Heart left ventricle (tissue), 13 donors: ENCODE results near the gene NKAIN4.

Source experiments
- CTCF ChIP-seq, 12 donors: fragments of 200-600 bp; sonication (generic) in 4 of 12; IDR thresholded peaks; one replicate each; pipeline versions ENCODE4 v1.5.0 to v1.8.0; 2018 to 2022; ENCODE audit warnings: antibody characterized with exemption in 12 of 12, mild to moderate bottlenecking in 5 of 12
- POLR2A ChIP-seq, 2 donors: fragments of 450-650 bp; IDR thresholded peaks; one replicate each; pipeline ENCODE4 v1.6.1; 2017; ENCODE audit warnings: antibody characterized with exemption in 2 of 2, mild to moderate bottlenecking in 2 of 2, moderate library complexity in 2 of 2
- donor health status: ischemic (EF 13 %, LVEDD 7.1; RV severe dilation, severe dysfunction).
- donor health status: DM: no; HTN: yes; CAD: no.
- donor health status: DM: no; HTN: no; CAD: no.
- donor health status: ischemic (EF 25% LVEDD 6.9; RV normal size, moderate dysfunction).
- donor health status: ischemic (EF 25% LVEDD 5.7; RV mildly dilated, moderate dysfunction).
- donor health status: ischemic (EF 35%, LVEDD 5.7; RV mildly dilated, moderate dysfunction).
- donor health status: nonischemic (EF 11% LVEDD 7.7; RV severe dilation, severe dysfunction).
- donor health status: DM: yes; HTN: yes; CAD: no.
- donor health status: PGD.
- donor health status: ischemic (EF 29% LVEDD 5.4; RV normal size, mild dysfunction).
- donor health status: nonischemic (EF 23%, LVEDD 6.1; RV moderate dilation, normal function).

GRCh38 chr20:63206878-63207277, 47.4 kb downstream of the NKAIN4 start:
- TF ChIP-seq CTCF (IDR thresholded peaks at IDR 0.05) (no peak), POLR2A (IDR thresholded peaks at IDR 0.05) (no peak)
